ENCODE data around the gene MRM1.

- TF ChIP-seq CTCF (IDR thresholded peaks at IDR 0.05) (no peak), POLR2A (IDR thresholded peaks at IDR 0.05) (no peak), POLR2AphosphoS5 (IDR thresholded peaks at IDR 0.05; ENCODE audit: insufficient read depth in 1 of 2, low read depth in 1 of 2) (no peak)
These were observed 918 bp upstream of the MRM1 start for GRCh38 chr17:36600465-36600864.

Data from vagina (tissue), 2 donors.